GM12872 (cell line): ENCODE data around the gene AUTS2.

Experiments
- TF ChIP-seq, protein P1 (sequence below): IDR thresholded peaks from 3 replicates; pipeline ENCODE4 v1.5.1; 2011; ENCODE audit warnings: low read depth, mild to moderate bottlenecking, low read length, moderate library complexity; ENCODE audit not compliant: insufficient read depth

The AUTS2 gene

DNA sequence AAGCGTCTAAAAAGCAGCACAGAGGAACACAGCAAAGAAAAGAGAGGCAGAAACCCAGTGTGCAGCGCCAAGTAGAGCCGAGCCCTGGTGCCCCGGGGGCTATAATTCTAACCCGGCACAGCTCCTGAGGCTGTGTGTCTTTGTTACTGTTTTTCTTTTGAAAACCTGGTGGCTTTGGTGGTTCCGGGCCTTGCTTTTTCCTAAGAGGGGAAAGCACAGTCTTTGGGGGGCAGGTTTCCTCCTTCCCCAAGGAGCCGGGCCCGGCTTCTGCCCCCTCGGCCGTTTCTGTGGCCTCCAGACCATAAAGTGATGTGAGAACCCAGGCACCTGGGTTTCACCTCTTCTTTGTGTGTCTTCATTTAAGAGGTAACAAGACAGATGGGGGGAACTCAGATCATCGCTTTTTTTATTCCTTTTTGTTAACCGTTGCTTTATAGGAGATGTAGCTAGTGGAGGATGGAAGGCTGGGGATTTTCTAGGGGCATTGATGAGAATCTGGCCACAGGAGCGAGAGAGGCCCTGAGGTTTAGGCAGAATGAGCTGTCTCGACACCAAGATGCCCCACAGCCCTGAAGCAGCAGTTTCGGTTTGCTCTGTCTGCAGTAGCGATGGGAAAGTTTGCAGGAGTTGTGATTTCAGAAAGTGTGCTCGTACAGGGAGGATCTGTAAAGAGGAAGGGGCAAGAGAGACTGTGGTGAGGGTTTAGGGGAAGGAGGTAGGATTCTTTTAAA is 1165.9 kb downstream of the AUTS2 start:
- TF ChIP-seq, protein P1, sequence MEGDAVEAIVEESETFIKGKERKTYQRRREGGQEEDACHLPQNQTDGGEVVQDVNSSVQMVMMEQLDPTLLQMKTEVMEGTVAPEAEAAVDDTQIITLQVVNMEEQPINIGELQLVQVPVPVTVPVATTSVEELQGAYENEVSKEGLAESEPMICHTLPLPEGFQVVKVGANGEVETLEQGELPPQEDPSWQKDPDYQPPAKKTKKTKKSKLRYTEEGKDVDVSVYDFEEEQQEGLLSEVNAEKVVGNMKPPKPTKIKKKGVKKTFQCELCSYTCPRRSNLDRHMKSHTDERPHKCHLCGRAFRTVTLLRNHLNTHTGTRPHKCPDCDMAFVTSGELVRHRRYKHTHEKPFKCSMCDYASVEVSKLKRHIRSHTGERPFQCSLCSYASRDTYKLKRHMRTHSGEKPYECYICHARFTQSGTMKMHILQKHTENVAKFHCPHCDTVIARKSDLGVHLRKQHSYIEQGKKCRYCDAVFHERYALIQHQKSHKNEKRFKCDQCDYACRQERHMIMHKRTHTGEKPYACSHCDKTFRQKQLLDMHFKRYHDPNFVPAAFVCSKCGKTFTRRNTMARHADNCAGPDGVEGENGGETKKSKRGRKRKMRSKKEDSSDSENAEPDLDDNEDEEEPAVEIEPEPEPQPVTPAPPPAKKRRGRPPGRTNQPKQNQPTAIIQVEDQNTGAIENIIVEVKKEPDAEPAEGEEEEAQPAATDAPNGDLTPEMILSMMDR = no peak

DNA sequence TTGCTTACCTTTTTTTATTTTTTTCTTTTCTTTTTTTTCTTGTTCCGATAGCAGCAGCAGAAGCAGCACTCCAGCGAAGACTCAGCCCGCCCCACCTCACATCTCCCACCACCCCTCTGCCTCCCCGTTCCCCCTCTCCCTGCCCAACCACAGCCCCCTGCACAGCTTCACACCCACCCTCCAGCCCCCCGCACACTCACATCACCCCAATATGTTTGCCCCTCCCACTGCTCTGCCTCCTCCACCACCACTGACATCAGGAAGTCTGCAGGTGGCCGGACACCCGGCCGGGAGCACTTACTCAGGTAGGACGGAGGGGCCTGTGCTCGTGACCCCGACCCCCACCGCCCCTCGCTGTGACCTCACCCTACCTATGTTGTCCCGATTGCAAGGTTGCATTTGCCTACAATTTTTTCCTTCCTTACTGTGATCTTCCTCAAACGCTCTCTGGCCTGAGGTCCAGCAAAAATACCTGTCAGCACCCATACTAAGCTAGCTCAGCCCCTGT is 1166.5 kb downstream of the AUTS2 start:
- TF ChIP-seq, protein P1 = no peak

DNA sequence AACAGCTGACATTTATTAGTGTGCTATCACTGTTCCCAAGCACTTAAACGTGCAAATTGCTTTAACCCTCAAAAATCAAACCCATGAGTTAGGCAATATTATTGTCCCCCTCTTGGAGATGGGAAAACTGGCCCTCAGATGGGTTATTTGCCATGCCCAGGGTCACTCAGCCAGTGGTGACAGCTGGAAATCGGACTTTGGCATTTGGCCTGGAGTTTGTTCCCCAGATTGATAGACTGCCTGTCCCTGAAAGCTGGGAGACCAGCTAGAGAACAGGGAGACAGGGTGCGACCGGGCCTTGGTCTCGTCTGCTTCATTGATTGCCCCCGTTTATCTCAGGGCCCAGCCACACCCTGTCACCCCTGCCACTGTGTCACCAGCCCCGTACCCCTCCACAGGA is 1167.4 kb downstream of the AUTS2 start:
- TF ChIP-seq, protein P1 = no peak

DNA sequence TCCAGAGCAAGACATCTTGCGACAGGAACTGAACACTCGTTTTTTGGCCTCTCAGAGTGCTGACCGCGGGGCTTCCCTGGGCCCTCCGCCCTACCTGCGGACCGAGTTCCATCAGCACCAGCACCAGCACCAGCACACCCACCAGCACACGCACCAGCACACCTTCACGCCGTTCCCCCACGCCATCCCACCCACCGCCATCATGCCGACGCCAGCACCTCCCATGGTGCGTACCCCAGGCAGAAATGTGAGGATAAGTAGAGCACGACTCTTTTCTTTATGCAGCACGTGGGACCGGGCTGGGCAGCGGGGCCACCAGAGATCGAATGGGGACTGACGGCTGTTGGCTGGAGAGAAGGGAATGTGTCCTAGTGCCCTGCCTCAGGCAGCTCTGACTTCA is 1167.8 kb downstream of the AUTS2 start:
- TF ChIP-seq, protein P1 = no peak

DNA sequence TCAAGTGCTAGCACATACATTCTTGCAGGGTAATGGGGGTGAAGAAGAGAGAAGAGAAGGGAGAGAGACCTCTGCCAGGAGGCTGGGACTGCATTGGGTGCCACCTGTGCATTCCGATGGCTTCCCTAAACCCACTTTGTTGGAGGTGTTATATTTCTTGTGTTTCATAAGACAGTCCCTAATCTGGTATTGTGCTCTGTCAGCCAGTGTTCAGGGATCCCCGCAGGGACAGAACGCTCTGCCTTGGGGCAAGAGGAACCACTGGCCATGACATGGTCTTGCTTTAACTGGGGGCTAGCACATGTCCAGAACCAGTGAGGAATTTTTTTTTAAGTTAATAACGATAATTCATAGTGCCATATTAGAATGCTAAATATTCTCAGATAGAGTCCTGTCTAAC is 1168.4 kb downstream of the AUTS2 start:
- TF ChIP-seq, protein P1 = no peak

DNA sequence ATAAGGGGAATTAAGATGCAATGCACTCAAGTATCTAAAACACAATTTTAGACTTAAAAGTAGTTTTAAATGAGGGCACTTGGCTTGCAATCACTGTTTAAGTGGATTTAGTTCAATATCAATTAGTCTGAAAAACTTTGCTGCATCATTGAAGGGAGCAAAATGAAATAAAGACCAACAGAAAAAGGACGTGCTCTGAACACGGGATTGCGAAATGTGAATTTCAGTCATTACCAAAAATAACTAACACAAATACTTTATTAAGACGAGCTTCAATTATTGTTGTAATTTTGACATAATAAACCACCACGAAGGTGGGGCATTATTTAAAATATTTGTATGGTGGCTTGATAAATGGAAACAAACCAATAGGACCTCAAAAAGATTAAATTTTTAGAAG is 1171.9 kb downstream of the AUTS2 start:
- TF ChIP-seq, protein P1 = no peak

DNA sequence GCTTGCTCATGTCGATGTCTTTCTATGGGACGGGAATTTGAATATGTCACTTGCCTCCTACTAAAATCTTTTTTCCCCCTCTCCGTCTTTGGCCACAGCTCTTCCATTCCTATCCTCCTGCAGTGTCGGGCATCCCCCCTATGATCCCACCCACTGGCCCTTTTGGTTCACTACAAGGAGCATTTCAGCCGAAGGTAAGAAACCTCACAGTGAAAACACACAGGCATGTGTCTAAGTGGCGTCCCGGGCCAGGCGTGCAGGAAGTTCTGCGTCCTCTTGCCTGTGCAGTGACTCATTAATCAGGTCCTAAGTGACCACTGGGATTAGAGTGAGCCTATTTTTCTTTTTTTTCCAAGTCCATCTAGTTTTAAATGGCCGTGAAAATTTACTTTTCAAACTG is 1173.2 kb downstream of the AUTS2 start:
- TF ChIP-seq, protein P1 = no peak
